HK-2 (cell line): Measurements from ENCODE around the gene MBOAT2.

Experiments used
- DNase-seq: peaks from one replicate; pipeline ENCODE4 v3.0.0-alpha.2; 2018; ENCODE audit not compliant: unreplicated experiment

The MBOAT2 gene

GRCh38 chr2:9017411-9017810, 13.9 kb upstream of the MBOAT2 start:
- DNase-seq = no peak

- DNase-seq = no peak
Observed at GRCh38 chr2:9015998-9016397, 12.5 kb upstream of the MBOAT2 start.

GRCh38 chr2:9013403-9013802, 9.9 kb upstream of the MBOAT2 start:
- DNase-seq = no peak

GRCh38 chr2:9010866-9011265, 7.4 kb upstream of the MBOAT2 start:
- DNase-seq = no peak

GRCh38 chr2:9008951-9009664, 5.6 kb upstream of the MBOAT2 start:
- no peak for DNase-seq

- no peak for DNase-seq
Observed at GRCh38 chr2:9006368-9006767, 2.9 kb upstream of the MBOAT2 start.

- DNase-seq = no peak
Observed at GRCh38 chr2:9004338-9005204, 1.1 kb upstream of the MBOAT2 start.

GRCh38 chr2:9003366-9003615, 193 bp downstream of the MBOAT2 start:
- DNase-seq = no peak

GRCh38 chr2:9002637-9003365, 683 bp downstream of the MBOAT2 start:
- DNase-seq = peak; percentile 29

GRCh38 chr2:9002313-9002636, 1.2 kb downstream of the MBOAT2 start:
- no peak for DNase-seq

- no peak for DNase-seq
Observed at GRCh38 chr2:9001778-9002177, 1.7 kb downstream of the MBOAT2 start.

GRCh38 chr2:9001229-9001628, 2.3 kb downstream of the MBOAT2 start:
- no peak for DNase-seq

- DNase-seq = no peak
Observed at GRCh38 chr2:9000442-9000841, 3.0 kb downstream of the MBOAT2 start.

- DNase-seq = no peak
Observed at GRCh38 chr2:8999797-9000196, 3.7 kb downstream of the MBOAT2 start.

- DNase-seq = no peak
Observed at GRCh38 chr2:8999102-8999446, 4.4 kb downstream of the MBOAT2 start.

- no peak for DNase-seq
Observed at GRCh38 chr2:8998418-8999101, 4.9 kb downstream of the MBOAT2 start.

- no peak for DNase-seq
Observed at GRCh38 chr2:8997631-8998030, 5.9 kb downstream of the MBOAT2 start.

- no peak for DNase-seq
Observed at GRCh38 chr2:8997108-8997507, 6.4 kb downstream of the MBOAT2 start.

GRCh38 chr2:8996006-8996405, 7.5 kb downstream of the MBOAT2 start:
- DNase-seq = no peak

GRCh38 chr2:8994386-8994785, 9.1 kb downstream of the MBOAT2 start:
- no peak for DNase-seq

GRCh38 chr2:8993902-8994278, 9.6 kb downstream of the MBOAT2 start:
- no peak for DNase-seq

GRCh38 chr2:8993196-8993901, 10.1 kb downstream of the MBOAT2 start:
- DNase-seq = no peak
